ENCODE measurements around the gene KHDC4.

KHDC4 gene

DNA sequence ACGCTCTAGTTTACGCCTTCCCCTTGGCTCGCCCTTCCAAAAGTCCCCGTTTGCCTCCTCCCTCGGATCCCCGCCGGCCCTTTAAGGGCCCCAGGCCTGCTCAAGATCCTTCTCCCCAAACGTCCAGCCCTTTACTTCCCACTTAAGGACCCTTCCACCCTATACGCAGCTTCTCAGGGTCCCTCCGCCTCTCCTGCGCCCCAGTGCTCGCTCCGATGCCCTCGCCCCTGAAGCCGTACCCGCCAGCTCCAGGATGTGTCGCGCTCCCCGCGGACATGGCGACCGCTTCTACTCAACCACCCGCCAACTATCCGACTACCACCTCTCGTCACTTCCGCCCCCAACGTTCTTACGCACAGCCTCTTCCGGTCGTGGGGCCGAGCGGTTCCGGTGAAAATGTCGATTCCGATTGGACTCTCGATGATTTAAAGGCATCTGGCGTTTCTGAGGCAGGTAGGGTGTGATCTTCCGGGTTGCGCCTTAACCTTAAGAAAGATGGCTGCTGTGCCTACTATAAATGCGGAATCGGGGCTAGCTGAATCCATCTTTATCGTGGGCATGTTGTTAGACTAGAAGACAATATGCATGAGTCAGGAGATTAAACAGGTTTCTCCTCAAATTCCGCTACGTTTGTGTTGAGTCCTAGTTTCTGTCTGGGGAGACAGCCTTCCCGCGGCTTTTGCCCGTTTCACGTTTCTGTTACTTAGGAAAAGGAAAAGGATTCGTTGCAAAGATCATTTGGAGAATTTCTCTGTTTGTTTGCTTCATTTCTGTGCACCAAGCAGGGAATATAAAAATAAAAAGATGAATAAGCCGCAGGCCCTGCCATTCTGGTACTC is at the start of gene KHDC4:
TSS of gene KHDC4 (minus strand) at position 317 of the 839 bp plus-strand sequence. CDS start at position 277, 40 bp downstream.
- DNase-seq, result peak; percentile 93

- DNase-seq, result no peak
Measured at GRCh38 chr1:155983191-155984024, 49.2 kb upstream of the KHDC4 start.

DNA sequence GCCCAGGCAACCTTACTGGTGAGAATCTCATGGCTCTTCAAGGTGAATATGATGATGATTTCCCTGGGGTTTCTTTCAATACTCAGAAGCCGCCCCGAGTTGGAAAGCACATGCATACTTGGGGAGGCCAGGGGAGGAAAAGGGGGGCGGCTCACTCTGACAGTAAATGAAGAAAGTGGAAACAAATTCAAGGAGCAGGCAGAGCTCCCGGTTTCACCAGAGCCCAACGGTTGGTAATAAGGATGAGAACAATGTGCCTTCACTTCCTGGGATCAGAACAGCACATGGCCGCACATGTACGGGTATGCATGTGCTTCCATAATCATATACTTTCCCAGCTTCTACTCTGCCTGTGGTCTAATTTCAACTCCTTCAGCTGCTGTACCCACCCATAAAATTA is 47.9 kb upstream of the KHDC4 start:
- DNase-seq, result no peak

- no peak for DNase-seq
Measured at GRCh38 chr1:155981266-155982088, 47.3 kb upstream of the KHDC4 start.

DNA sequence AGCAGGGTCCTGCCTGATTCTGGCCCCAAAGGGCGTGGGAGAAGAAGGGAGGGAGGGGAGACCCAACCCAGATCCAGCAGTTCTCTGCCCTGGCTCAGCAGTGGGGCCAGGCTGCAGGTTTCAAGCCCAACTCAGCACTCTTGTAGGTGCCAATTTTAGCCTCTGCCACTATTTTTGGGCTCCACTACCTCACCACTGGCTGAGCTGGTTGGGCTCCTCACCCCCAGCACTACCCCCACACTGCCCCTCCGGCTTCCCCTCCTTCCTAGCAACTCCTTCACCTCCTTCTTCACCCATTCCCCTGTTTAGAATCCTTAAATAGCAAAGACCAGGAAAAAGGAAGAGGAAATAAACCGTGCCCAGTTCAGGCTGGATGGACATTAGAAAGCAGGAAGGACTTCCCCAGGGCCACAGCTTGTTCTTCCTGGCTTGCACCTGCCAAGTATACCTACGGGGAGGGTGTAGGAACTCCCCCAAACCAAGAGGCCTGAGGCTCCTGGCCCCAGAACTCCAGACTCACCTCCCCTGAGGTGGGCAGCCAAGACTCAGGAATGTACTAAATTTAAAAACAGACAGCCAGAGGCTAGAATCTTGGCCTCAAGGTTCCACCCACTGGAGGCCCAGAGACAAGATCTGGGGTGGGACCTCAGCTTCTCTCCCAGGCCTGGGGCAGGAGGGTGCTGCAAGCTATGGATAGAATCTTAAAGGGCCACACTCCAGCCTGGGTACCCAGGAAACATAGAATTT is 45.6 kb upstream of the KHDC4 start:
- no peak for DNase-seq

- DNase-seq, result peak; percentile 68
Measured at GRCh38 chr1:155978973-155979429, 44.8 kb upstream of the KHDC4 start.

DNA sequence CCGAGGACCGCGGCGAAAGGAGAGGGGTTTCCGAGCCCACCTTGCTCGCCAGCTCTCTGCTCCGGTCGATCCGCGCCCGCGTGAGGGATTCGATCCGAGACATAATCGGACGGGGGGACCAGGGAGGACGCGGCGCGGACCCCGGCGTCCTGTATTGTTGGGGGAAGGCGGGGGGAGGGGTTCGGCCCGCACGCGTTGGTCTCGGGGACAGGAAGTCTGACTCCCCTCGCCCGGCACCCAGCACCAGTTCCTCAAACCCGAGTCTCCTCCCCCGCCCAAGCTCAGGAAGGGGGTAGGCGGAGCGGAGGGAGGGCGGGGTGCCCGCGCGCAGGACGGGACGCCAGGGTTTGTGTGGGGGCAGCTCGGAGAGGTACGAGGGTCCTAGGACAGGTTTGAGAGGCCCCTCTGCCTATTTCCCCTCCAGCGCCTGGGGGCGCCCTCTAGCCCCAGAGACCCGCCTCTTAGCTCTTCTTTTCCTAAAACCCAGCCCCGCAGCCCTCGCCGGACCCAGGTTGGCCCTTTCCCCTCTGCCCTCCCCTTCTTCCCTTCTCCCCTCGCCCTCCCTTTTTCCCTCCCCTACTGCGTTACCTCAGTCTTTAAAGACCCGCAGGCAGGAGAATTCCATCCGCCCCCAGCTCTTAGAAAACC is 44.2 kb upstream of the KHDC4 start, which contains the start of gene ARHGEF2:
TSS of gene ARHGEF2 (minus strand) at position 223 of the 648 bp plus-strand sequence. CDS start at position 103, 120 bp downstream.
- DNase-seq, result peak; percentile 91

DNA sequence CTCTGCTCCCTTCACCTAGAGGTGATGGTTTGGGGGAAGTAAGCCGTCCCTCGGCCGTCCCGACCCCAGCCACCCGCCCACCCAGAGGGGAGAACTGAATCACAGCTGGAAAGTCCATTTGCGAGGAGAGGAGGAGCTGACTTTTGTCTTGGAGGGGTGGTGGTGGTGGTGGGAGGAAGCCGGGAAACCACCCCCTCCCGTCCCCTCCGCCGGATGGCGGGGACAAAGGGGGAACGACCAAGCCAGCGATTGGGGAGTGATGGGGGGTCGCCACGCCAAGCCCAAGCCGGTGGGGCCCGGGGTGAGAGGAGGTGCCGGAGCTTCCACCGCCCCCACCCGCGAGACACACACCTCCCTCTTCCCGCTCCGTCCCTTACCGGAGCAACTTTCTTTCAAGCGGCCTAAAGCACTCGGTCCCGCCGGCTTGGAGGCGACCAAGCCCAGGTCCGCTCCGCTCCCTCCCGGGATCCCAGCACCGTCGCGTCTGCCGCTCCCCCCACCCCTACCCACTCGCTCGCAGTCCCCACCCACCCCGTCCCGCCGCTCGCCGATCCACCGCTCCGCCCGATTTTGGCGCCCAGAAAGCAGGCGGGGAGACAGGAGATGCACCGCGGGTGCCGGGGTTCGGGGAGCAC is 43.6 kb upstream of the KHDC4 start:
- peak; percentile 86 for DNase-seq

GRCh38 chr1:155976913-155977689 is 42.9 kb upstream of the KHDC4 start:
- peak; percentile 70 for DNase-seq

GRCh38 chr1:155976062-155976912 is 42.1 kb upstream of the KHDC4 start:
- peak; percentile 84 for DNase-seq

DNA sequence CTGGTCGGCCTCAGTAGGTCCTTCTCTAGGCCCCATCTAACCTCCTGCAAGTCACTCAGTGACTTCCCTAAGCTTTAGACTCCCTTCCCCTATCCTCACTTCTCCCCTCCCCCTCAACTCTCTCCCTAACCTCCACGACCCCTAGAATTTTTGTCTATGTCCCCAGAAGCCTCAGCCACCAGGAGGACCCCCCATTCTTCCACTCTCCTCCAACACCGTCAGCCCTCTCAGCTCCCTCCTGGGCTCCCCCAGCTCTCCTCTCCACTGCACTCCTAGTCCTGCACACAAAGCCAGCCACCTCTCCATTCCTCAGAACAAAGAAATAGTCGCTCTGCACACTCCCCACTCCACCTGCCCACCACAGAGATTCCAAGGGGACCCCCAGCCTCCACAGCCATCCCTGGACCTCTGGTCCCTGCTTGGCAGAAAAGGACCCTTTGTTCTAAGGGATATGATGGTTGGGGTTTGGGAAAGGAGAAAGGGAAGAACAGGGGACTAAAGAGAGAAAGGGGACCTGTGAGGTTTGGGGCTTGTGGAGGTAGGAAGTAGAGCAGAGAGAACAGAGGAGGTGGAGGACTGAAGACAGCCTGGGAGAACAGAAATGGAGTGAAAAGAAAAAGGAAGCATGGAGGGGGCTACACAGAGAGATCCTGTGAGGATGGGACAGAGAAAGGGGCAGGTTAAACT is 41.3 kb upstream of the KHDC4 start:
- DNase-seq, result no peak

GRCh38 chr1:155974208-155975115 is 40.2 kb upstream of the KHDC4 start:
- DNase-seq, result no peak

- no peak for DNase-seq
Measured at GRCh38 chr1:155973723-155974122, 39.5 kb upstream of the KHDC4 start.

DNA sequence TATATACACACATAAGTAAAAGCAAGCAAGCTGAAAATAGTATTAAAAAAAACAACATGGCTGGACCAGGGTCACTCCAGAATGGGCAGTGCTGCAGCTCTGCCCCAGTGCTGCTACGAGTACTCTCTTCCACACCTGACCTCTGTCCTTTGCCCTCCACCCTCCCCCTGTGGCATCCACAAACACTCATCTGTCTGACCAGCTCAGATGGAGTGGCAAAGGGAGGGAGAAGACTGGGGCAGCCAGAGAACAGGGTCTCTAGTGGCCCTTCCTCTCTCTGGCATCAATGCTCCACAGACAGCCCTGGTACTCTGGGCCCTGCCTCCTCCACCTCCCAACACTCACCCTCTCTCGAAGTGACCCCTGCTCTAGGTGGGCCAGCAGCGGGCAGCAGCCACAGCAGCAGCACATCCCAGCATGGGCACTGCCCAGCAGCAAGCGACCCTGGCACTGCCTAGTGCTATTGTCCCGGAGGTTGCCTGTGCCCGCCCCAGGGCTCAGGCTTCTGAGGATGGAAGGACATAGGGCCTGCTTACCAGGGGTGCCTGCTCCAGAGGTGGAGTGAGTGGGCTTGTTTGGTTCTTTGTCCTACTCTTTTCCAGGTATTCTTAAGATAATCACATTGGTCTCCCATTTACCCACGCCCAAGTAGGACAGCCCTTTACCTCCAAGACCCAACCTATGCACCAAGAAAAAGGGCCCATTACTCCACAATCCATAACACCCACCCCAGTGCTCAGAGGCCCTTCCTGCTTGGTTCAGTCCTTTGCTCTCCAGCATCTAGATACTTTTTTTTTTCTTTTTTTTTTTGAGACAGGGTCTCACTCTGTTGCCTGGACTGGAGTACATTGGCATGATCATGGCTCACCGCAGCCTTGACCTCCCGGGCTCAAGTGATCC is 37.9 kb upstream of the KHDC4 start:
- no peak for DNase-seq

DNA sequence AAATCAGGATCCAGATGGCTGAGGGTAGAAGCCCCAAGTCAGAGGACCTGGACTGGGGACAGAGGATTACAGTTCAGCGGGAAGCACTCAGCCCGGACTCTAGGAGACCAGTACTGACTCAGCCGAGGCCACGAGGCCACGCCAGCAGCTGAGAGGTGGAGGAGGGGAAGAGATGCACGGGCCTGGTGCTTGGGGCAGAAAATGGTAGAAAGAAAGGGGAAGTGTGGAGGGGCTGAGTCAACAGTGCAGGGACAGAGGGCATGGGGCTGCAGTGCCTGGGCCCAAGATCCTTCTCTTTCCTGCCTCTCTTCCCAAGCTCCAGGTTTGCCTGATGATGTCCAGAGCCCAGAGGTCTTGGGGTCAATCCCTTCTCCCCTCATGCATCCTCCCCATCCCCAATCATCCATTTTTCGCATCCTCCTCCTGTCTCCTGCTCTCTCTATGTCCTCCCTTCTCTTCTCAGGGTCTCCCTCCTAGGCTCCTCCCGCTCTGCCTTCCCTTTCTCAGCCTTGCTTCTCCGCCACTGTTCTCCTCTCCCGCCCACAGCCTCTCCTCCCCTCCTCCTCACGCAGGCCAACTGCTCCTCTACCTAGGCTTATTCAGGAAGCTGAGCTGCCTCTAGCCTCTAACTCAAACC is 36.4 kb upstream of the KHDC4 start:
- DNase-seq, result peak; percentile 65

DNA sequence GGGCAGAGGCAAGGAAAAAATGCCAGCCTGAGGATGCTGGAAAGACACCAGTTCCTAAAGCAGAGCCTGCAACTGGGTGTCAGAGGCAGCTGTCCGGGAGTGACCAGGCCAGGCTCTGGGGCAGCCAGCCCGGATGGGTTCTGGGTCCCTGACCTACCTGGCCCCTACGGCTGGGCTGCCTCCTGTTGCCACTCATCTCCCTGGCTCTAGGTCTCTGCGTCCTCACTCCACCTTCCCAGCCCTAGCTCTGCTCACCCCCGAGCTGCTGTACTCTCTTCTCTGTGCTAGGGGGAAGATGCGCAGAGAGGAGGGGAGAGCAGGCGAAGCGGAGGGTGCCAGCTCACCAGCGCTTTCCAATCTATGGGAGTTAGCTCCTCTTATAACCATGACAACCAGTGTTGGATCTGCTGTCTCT is 35.2 kb upstream of the KHDC4 start:
- DNase-seq, result no peak
